Epithelial cell of esophagus (primary cell): ENCODE measurements around the gene CSMD2.

ENCODE experiments used
- DNase-seq: peaks from one replicate; pipeline ENCODE4 v3.0.0; 2010; ENCODE audit warnings: low read depth
- H3K4me3 ChIP-seq: 2 replicates; pipeline ENCODE4 v1.5.1; 2011; ENCODE audit warnings: mild to moderate bottlenecking, low read length, control low read depth
- CTCF ChIP-seq: IDR thresholded peaks from 2 replicates; pipeline ENCODE4 v1.5.1; 2011; ENCODE audit warnings: low read depth, mild to moderate bottlenecking, low read length, control low read depth, inconsistent platforms; ENCODE audit not compliant: insufficient read depth; ENCODE audit errors: missing control alignments

Gene CSMD2

GRCh38 chr1:33709783-33710718, 455.0 kb downstream of the CSMD2 start:
- no peak for TF ChIP-seq CTCF
- DNase-seq = no peak

GRCh38 chr1:33709174-33709782, 455.8 kb downstream of the CSMD2 start:
- H3K4me3 ChIP-seq = no peak overlapping the region
- no peak for DNase-seq
- TF ChIP-seq CTCF = no peak

More at GRCh38 chr1:33709783-33710718, 455.0 kb downstream of the CSMD2 start:
- no peak overlapping the region for H3K4me3 ChIP-seq

GRCh38 chr1:33706634-33707255, 458.3 kb downstream of the CSMD2 start:
- no peak for DNase-seq
- H3K4me3 ChIP-seq = no peak overlapping the region
- no peak for TF ChIP-seq CTCF

DNA sequence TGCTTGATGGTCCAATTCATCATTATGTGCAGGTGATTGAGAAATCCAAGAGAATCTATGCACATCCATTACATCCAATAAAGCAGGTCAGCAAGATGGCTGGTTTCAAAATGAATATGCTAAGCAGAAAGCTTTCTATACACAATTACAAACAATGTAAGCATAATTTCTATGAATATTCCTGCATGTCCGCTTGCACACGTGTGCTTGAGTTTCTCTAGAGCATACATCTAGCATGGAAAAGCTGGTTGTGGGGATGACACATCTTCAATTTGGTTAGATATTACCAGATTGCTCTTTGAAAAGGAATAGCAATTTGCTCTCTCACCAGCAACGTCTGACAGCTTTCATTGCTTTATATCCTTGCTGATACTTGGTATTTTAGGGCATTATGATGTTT, 461.6 kb downstream of the CSMD2 start:
- no peak for DNase-seq
- TF ChIP-seq CTCF = no peak
- H3K4me3 ChIP-seq = no peak overlapping the region

- no peak for DNase-seq
- no peak overlapping the region for H3K4me3 ChIP-seq
- no peak for TF ChIP-seq CTCF
Measured at GRCh38 chr1:33698361-33699035, 466.5 kb downstream of the CSMD2 start.

- no peak for DNase-seq
Measured at GRCh38 chr1:33697816-33698215, 467.2 kb downstream of the CSMD2 start.

More at GRCh38 chr1:33697816-33698215, 467.2 kb downstream of the CSMD2 start:
- no peak overlapping the region for H3K4me3 ChIP-seq
- no peak for TF ChIP-seq CTCF
